NT2/D1 (cell line): Measurements from ENCODE around the gene RNU6-9.

Experiments
- DNase-seq: peaks from one replicate; pipeline ENCODE4 v3.0.0-alpha.2; 2011; ENCODE audit warnings: low read depth, low spot score
- H3K27me3 ChIP-seq: 2 replicates; pipeline ENCODE4 v1.6.0; 2011; ENCODE audit warnings: mild to moderate bottlenecking; ENCODE audit not compliant: insufficient read length, insufficient read depth
- H3K36me3 ChIP-seq: 2 replicates; pipeline ENCODE4 v1.6.1; 2011; ENCODE audit warnings: mild to moderate bottlenecking, low read length, mixed read lengths; ENCODE audit not compliant: insufficient read depth, insufficient read length
- H3K4me1 ChIP-seq: 2 replicates; pipeline ENCODE4 v1.5.1; 2011; ENCODE audit not compliant: insufficient read depth, insufficient read length
- H3K4me3 ChIP-seq: 2 replicates; pipeline ENCODE4 v1.5.1; 2011; ENCODE audit warnings: low read depth; ENCODE audit not compliant: insufficient read length
- H3K9ac ChIP-seq: 2 replicates; pipeline ENCODE4 v1.6.0; 2011; ENCODE audit warnings: low read depth; ENCODE audit not compliant: insufficient read length
- H3K9me3 ChIP-seq: 2 replicates; pipeline ENCODE4 v1.5.1; 2011; ENCODE audit warnings: mild to moderate bottlenecking, low read length; ENCODE audit not compliant: insufficient read depth
- SUZ12 ChIP-seq: IDR thresholded peaks from 2 replicates; pipeline ENCODE4 v1.6.1; 2011; ENCODE audit not compliant: insufficient read length, insufficient read depth; ENCODE audit errors: extremely low read depth
- YY1 ChIP-seq: IDR thresholded peaks from 2 replicates; pipeline ENCODE4 v1.6.1; 2011; ENCODE audit not compliant: insufficient read length, insufficient read depth
- ZNF274 ChIP-seq: IDR thresholded peaks from 2 replicates; pipeline ENCODE4 v1.6.1; 2011; ENCODE audit warnings: mild to moderate bottlenecking, low read depth, low read length

The RNU6-9 gene

DNA sequence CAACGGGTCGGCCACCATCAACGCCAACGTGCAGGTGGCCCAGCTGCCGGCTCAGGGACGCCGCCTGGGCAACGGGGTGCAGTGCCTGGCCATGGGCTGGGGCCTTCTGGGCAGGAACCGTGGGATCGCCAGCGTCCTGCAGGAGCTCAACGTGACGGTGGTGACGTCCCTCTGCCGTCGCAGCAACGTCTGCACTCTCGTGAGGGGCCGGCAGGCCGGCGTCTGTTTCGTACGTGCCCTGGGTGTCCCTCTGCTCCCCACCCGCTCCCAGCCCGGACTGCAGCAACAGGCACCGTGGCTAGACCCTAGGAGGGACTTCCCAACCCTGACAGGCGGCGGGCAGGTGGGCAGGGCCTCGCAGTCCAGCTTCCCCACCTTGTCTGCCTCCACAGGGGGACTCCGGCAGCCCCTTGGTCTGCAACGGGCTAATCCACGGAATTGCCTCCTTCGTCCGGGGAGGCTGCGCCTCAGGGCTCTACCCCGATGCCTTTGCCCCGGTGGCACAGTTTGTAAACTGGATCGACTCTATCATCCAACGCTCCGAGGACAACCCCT is 37.6 kb upstream of the RNU6-9 start:
- H3K9ac ChIP-seq: no peak overlapping the region
- DNase-seq: no peak
- no peaks in the 10 kb centered on the region for H3K36me3 ChIP-seq
- H3K27me3 ChIP-seq: no peaks in the 10 kb centered on the region
- no peak overlapping the region for H3K4me3 ChIP-seq
- no peaks in the 10 kb centered on the region for H3K9me3 ChIP-seq
- H3K4me1 ChIP-seq: peaks cover 13% of the 10 kb centered on the region
- TF ChIP-seq YY1 (no peak), ZNF274 (no peak), SUZ12 (no peak)

DNA sequence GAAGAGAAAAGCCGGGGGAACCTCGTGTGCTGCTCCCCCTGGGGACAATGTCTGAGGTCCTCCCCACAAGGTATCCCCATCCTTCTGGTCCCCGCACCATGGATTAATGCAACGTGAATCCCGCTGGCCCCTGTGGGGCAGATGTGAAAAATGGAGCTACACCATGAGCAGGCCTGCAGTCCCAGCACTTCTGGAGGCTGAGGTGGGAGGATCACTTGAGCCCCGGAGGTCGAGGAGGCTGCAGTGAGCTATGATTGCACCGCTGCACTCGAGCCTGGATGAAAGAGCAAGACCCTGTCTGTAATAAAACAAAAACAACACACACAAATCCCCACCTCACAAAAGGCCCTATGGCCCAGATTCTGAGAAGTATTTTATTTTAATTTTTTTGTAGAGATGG is 35.0 kb upstream of the RNU6-9 start:
- Histone ChIP-seq H3K9me3 (no peaks in the 10 kb centered on the region), H3K36me3 (no peaks in the 10 kb centered on the region), H3K4me3 (no peak overlapping the region), H3K9ac (no peak overlapping the region), H3K27me3 (no peaks in the 10 kb centered on the region), H3K4me1 (peaks cover 16% of the 10 kb centered on the region)
- DNase-seq: no peak
- no peak for TF ChIP-seq YY1
- TF ChIP-seq ZNF274: no peak
- TF ChIP-seq SUZ12: no peak

DNA sequence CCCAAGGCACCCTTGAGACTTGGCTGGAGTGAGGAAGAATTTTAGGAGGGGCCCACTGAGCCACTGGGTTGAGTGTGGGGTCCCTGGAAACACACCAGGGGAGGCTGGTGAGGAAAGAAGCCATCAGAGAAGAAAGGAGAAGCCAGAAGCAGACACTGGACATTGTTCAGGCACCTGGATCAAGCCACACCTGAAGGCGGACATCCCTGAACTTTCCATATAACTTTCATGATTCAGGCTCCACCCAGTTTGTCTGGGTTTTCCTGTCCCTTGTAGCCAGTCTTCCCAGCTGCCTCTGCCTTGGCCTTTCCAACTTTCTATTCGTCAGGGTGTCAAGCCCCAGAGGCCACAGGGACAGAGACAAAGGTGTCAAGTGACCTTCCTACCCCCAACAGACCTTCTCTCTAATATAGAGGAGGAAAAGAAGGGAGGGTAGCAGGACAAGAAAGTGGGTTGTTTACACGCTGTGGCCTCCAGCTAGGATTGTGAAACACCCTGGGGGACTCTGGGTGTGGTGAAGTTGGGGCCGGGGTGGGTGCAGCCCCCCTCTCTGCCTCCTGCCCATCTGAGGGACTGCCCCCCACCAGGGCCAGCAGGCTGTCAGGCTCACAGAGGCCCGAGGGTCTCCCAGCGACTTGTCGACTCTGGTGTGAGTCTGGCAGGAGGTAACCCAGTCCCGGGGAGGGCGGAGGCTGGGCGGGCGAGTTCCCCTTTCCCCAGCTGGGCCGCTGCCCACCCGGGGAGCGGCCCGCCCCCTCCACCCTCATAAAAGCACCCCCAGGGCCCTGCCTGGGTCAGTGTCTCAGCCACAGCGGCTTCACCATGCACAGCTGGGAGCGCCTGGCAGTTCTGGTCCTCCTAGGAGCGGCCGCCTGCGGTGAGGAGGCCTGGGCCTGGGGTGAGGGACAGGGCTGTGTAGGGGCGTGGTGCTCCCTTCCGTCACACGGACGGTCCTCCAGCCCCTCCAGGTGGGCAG is 34.1 kb upstream of the RNU6-9 start, which contains the start of gene CFD:
TSS of gene CFD (plus strand) at position 797 of the 976 bp plus-strand sequence. CDS start at position 823, 26 bp downstream.
- DNase-seq: no peak
- Histone ChIP-seq H3K9ac (peak within 1 kb of the TSS; percentile 82), H3K36me3 (no peaks in the 10 kb centered on the region), H3K4me1 (peaks cover 16% of the 10 kb centered on the region), H3K27me3 (no peaks in the 10 kb centered on the region), H3K9me3 (no peaks in the 10 kb centered on the region), H3K4me3 (peak within 1 kb of the TSS; percentile 73)
- TF ChIP-seq ZNF274 (no peak), YY1 (no peak), SUZ12 (no peak)

DNA sequence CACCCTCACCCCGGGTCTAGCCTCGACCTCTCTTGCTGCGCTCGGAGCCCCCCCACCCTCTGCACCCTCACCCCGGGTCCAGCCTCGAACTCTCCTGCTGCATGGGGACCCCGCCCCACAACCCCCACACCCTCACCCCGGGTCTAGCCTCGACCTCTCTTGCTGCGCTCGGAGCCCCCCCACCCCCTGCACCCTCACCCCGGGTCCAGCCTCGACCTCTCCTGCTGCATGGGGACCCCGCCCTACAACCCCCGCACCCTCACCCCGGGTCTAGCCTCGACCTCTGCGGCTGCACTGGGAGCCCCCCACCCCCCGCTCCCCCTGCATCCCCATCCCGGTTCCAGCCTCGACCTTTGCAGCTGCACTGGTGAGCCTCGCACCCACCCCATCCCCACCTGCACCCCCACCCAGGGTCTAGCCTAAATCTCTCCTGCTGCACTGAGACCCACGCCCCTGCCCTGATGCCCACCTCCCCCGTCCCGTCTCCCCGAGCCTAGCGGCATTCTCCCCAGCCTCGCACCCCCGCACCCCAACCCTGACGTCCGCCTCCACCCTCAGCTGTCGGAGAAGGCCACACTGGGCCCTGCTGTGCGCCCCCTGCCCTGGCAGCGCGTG is 32.0 kb upstream of the RNU6-9 start:
- TF ChIP-seq YY1 (no peak), ZNF274 (no peak)
- H3K27me3 ChIP-seq: no peaks in the 10 kb centered on the region
- peaks cover 17% of the 10 kb centered on the region for H3K4me1 ChIP-seq
- peak overlapping the region; percentile 50 for H3K9ac ChIP-seq
- peak overlapping the region; percentile 28 for H3K4me3 ChIP-seq
- H3K36me3 ChIP-seq: peaks cover 3% of the 10 kb centered on the region
- DNase-seq: no peak
- no peaks in the 10 kb centered on the region for H3K9me3 ChIP-seq

DNA sequence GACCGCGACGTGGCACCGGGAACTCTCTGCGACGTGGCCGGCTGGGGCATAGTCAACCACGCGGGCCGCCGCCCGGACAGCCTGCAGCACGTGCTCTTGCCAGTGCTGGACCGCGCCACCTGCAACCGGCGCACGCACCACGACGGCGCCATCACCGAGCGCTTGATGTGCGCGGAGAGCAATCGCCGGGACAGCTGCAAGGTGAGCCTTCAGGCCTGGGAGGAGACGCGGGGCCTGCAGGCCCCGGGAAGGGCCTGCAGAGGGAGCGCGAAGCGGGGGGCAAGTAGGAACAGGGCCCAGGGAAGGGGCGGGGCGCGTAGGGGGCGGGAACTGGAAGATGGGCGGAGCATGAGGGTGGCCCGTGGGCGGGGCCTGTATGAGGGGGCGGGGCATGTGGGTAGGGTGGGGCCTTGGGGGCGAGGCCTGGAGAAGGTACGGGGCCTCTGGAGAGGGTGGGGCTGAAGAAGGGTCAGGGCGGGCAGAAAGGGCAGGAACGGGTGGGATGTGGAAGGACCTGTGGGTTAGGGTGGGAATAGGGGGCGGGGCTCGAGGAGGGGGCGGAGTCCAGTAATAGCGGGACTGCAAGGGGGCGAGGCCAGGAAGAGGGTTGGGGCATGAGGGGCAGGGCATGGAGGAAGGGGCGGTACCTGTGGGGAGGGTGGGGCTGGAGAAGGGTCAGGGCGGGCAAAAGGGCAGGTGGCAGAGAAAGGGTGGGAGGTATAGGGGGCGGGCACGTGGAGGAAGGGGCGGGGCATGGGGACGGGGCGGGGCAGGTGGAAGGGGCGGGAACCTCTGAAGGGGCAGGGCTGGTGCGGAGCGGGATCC is 31.3 kb upstream of the RNU6-9 start:
- Histone ChIP-seq H3K4me1 (peaks cover 18% of the 10 kb centered on the region), H3K9ac (peak overlapping the region; percentile 50), H3K27me3 (no peaks in the 10 kb centered on the region), H3K4me3 (peak overlapping the region; percentile 28), H3K36me3 (peaks cover 3% of the 10 kb centered on the region), H3K9me3 (no peaks in the 10 kb centered on the region)
- DNase-seq: peak; percentile 77
- no peak for TF ChIP-seq ZNF274
- TF ChIP-seq YY1: no peak
- TF ChIP-seq SUZ12: no peak

DNA sequence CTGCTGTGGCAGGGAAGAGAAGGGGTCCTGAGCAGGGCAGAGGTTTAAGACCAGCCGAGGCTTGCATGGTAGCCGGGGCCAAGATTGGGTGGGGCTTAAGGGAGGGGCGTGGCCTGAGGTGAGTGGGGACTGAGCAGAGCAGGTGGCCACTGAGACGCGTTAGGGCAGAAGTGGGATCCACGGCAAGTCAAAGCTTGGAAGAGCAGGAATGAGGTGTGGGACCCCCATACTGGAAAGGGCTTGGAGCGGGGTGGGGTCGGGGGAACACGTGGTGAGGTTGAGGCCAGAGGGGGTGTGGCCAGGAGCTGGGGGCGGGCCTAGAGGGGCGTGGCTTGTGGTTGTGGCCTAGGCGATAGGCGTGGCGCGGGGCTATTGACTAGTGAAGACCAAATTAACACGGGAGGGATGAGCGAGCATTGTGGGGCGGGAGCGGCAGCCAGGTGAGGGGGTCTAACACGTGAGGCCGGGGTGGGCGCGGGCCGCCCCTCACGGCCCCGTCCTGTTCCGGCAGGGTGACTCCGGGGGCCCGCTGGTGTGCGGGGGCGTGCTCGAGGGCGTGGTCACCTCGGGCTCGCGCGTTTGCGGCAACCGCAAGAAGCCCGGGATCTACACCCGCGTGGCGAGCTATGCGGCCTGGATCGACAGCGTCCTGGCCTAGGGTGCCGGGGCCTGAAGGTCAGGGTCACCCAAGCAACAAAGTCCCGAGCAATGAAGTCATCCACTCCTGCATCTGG is 30.5 kb upstream of the RNU6-9 start:
- no peak overlapping the region for H3K4me3 ChIP-seq
- DNase-seq: peak; percentile 39
- peaks cover 6% of the 10 kb centered on the region for H3K36me3 ChIP-seq
- no peaks in the 10 kb centered on the region for H3K27me3 ChIP-seq
- peaks cover 24% of the 10 kb centered on the region for H3K4me1 ChIP-seq
- no peaks in the 10 kb centered on the region for H3K9me3 ChIP-seq
- H3K9ac ChIP-seq: no peak overlapping the region
- TF ChIP-seq ZNF274: no peak
- TF ChIP-seq YY1: no peak
- TF ChIP-seq SUZ12: no peak

DNA sequence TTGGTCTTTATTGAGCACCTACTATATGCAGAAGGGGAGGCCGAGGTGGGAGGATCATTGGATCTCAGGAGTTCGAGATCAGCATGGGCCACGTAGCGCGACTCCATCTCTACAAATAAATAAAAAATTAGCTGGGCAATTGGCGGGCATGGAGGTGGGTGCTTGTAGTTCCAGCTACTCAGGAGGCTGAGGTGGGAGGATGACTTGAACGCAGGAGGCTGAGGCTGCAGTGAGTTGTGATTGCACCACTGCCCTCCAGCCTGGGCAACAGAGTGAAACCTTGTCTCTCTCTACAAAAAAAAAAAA is 30.0 kb upstream of the RNU6-9 start:
- no peaks in the 10 kb centered on the region for H3K27me3 ChIP-seq
- H3K4me1 ChIP-seq: peaks cover 29% of the 10 kb centered on the region
- TF ChIP-seq SUZ12 (no peak), ZNF274 (no peak), YY1 (no peak)
- peaks cover 12% of the 10 kb centered on the region for H3K36me3 ChIP-seq
- DNase-seq: no peak
- no peak overlapping the region for H3K9ac ChIP-seq
- no peak overlapping the region for H3K4me3 ChIP-seq
- H3K9me3 ChIP-seq: no peaks in the 10 kb centered on the region
